Measurements from ENCODE around the gene HDAC8. TPM values are rescaled to one million over a fixed set of nuclear protein-coding genes. Genes with fewer than 3 reads are reported as not detected.

The HDAC8 gene
- total RNA-seq, 2 experiments from 2014 or later: 32.5 to 40.0 TPM

DNA sequence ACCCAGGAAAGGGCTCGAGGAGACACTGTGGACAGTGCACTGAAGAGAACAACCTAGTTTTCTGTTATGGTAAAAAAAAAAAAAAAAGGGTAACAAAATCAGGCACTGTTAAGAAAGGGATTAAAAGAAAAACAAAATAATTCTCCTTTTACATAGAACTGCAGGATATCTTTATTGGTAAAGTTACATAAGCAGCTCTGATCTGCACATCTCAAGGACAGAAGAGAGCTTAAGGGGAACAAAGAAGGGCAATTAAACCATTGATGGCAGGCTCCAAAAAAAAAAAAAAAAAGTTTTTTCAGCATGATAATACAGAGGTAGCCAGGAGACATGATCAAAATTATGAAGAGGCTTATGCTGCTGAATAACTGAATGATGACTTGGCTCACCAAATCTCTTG is 85.0 kb downstream of the HDAC8 start:
- no peak for DNase-seq (ENCODE audit: low spot score)
- Histone ChIP-seq H3K4me3 (ENCODE audit: low read depth, low read length, poor library complexity, severe bottlenecking) (no peak overlapping the region), H3K9me2 (ENCODE audit: insufficient read depth, low read length) (no peaks in the 10 kb centered on the region), H3K79me2 (ENCODE audit: insufficient read depth, low read depth, low read length) (no peaks in the 10 kb centered on the region), H3K27ac (ENCODE audit: low read depth, low read length, poor library complexity, severe bottlenecking) (no peak overlapping the region), H4K20me1 (ENCODE audit: insufficient read depth, low read length) (no peaks in the 10 kb centered on the region), H2AFZ (ENCODE audit: low read length) (no peak overlapping the region), H3K4me2 (ENCODE audit: low read length) (no peak overlapping the region), H3K36me3 (ENCODE audit: insufficient read depth, low read length) (peaks cover 27% of the 10 kb centered on the region), H3K9me3 (ENCODE audit: low read length) (no peaks in the 10 kb centered on the region), H3K4me1 (ENCODE audit: insufficient read depth, low read length, poor library complexity, severe bottlenecking) (peaks cover 6% of the 10 kb centered on the region)
- BruUV-seq (replicated peaks): no TSS peak
- POLR2A ChIA-PET: interaction anchor here (0.7 kb wide), 1 partner anchor 1870 kb away, joined by 5 read pairs; no protein-coding TSS in a partner anchor
- CTCF ChIA-PET (ENCODE audit: unreplicated experiment): no interaction called here
- TF ChIP-seq, protein P1, sequence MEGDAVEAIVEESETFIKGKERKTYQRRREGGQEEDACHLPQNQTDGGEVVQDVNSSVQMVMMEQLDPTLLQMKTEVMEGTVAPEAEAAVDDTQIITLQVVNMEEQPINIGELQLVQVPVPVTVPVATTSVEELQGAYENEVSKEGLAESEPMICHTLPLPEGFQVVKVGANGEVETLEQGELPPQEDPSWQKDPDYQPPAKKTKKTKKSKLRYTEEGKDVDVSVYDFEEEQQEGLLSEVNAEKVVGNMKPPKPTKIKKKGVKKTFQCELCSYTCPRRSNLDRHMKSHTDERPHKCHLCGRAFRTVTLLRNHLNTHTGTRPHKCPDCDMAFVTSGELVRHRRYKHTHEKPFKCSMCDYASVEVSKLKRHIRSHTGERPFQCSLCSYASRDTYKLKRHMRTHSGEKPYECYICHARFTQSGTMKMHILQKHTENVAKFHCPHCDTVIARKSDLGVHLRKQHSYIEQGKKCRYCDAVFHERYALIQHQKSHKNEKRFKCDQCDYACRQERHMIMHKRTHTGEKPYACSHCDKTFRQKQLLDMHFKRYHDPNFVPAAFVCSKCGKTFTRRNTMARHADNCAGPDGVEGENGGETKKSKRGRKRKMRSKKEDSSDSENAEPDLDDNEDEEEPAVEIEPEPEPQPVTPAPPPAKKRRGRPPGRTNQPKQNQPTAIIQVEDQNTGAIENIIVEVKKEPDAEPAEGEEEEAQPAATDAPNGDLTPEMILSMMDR (conservative IDR thresholded peaks at IDR 0.05; ENCODE audit: low read length): no peak
- TF ChIP-seq EZH2phosphoT487 (IDR thresholded peaks at IDR 0.05; ENCODE audit: borderline replicate concordance, low read depth, low read length): no peak
- intact Hi-C loops (cut with micrococcal nuclease; ENCODE audit: unreplicated experiment): no loop called here

DNA sequence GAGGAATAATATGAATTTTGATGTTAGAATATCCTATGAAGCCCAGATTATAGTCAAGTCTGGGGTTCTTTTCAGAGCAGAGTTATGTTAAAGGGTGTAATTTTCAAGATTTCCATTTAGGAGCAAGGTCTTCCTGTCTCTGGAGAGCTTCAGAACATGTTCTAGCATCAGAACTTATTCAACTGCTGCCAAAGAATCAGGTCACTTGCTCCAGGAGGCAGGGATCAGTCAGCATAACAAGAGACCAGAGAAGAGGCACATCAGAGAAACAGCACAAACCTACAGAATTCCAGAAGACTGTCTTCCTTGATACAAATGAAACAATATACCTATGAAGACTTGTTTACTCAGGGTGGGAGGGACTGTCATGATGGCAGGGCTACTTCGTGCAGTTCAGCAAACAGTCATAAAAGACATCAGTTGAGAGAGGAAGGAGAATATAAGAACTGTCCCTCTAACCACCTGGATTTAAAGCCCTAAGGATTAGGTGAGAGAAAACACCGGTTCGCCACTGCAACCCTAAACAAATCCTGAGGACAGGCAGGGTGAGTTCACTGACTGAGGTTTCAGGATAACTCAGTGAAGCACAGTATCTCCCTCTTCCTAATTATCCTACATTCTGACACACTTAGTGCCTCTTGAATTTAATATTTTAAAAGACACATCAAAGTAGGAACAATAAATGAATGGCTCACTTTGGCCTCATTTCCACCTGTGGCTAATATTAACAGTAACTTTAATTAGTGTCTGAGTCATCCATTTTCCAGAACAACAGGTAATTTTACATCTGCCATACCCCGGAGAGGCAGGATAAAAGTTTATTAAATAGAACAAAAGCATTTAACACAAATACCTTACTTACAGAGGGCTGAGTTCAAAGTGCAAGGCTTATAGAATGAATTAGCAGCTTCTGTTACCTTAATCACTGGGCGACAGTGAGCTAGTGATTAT is 93.0 kb downstream of the HDAC8 start:
- POLR2A ChIA-PET: no interaction called here
- no peaks in the 10 kb centered on the region for H4K20me1 ChIP-seq (ENCODE audit: insufficient read depth, low read length)
- H3K79me2 ChIP-seq (ENCODE audit: insufficient read depth, low read depth, low read length): no peaks in the 10 kb centered on the region
- DNase-seq (ENCODE audit: low spot score): no peak
- no TSS peak for BruUV-seq (replicated peaks)
- CTCF ChIA-PET (ENCODE audit: unreplicated experiment): no interaction called here
- H3K4me3 ChIP-seq (ENCODE audit: low read depth, low read length, poor library complexity, severe bottlenecking): no peak overlapping the region
- H3K36me3 ChIP-seq (ENCODE audit: insufficient read depth, low read length): peaks cover 13% of the 10 kb centered on the region; the same call in 1 of the 2 replicates
- TF ChIP-seq, protein P1 (conservative IDR thresholded peaks at IDR 0.05; ENCODE audit: low read length): no peak
- TF ChIP-seq EZH2phosphoT487 (IDR thresholded peaks at IDR 0.05; ENCODE audit: borderline replicate concordance, low read depth, low read length): no peak
- H3K4me1 ChIP-seq (ENCODE audit: insufficient read depth, low read length, poor library complexity, severe bottlenecking): no peaks in the 10 kb centered on the region
- no peaks in the 10 kb centered on the region for H3K9me3 ChIP-seq (ENCODE audit: low read length)
- no peak overlapping the region for H3K27ac ChIP-seq (ENCODE audit: low read depth, low read length, poor library complexity, severe bottlenecking)
- no peak overlapping the region for H2AFZ ChIP-seq (ENCODE audit: low read length)
- H3K4me2 ChIP-seq (ENCODE audit: low read length): no peak overlapping the region
- intact Hi-C loops (cut with micrococcal nuclease; ENCODE audit: unreplicated experiment): no loop called here
- no peaks in the 10 kb centered on the region for H3K9me2 ChIP-seq (ENCODE audit: insufficient read depth, low read length)

DNA sequence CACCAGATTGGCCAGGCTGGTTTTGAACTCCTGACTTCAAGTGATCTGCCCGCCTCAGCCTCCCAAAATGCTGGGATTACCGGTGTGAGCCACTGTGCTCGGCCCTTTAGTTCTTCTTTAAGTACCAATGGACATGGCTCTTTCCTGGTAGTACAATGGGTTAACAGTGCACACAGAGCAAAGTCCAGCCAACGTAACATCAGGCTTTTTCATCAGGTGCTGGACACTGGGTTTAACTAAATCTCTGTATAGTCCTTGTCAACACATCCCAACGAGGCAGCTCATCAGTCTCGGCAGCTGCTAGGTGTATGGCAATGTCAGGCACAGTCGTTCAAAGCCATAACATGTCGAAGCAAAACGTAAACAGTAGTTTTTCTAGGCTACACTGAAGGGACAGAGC is 93.8 kb downstream of the HDAC8 start:
- TF ChIP-seq EZH2phosphoT487 (IDR thresholded peaks at IDR 0.05; ENCODE audit: borderline replicate concordance, low read depth, low read length): no peak
- TF ChIP-seq, protein P1 (conservative IDR thresholded peaks at IDR 0.05; ENCODE audit: low read length): no peak
- Histone ChIP-seq H3K4me3 (ENCODE audit: low read depth, low read length, poor library complexity, severe bottlenecking) (no peak overlapping the region), H3K4me1 (ENCODE audit: insufficient read depth, low read length, poor library complexity, severe bottlenecking) (no peaks in the 10 kb centered on the region), H3K4me2 (ENCODE audit: low read length) (no peak overlapping the region), H3K36me3 (ENCODE audit: insufficient read depth, low read length) (peaks cover 7% of the 10 kb centered on the region; the same call in 1 of the 2 replicates), H3K27ac (ENCODE audit: low read depth, low read length, poor library complexity, severe bottlenecking) (no peak overlapping the region), H4K20me1 (ENCODE audit: insufficient read depth, low read length) (no peaks in the 10 kb centered on the region), H2AFZ (ENCODE audit: low read length) (no peak overlapping the region), H3K9me2 (ENCODE audit: insufficient read depth, low read length) (no peaks in the 10 kb centered on the region), H3K9me3 (ENCODE audit: low read length) (no peaks in the 10 kb centered on the region), H3K79me2 (ENCODE audit: insufficient read depth, low read depth, low read length) (no peaks in the 10 kb centered on the region)
- ChIA-PET CTCF (ENCODE audit: unreplicated experiment) (no interaction called here), POLR2A (no interaction called here)
- DNase-seq (ENCODE audit: low spot score): no peak
- BruUV-seq (replicated peaks): no TSS peak
- intact Hi-C loops (cut with micrococcal nuclease; ENCODE audit: unreplicated experiment): no loop called here

Data from OCI-LY7 (cell line).